Upper lobe of right lung (tissue), 1 donor: ENCODE results near the gene RDM1. TPM values are rescaled to one million over a fixed set of nuclear protein-coding genes. Genes with fewer than 3 reads are reported as not detected.

Source experiments
- ATAC-seq: fragments of 200-7000 bp; cut with Tn5 transposase; one replicate; pipeline ENCODE4 v1.9.1; 2020; ENCODE audit warnings: mild to moderate bottlenecking, moderate library complexity
- DNase-seq: peaks from one replicate; pipeline ENCODE4 v3.0.0-alpha.2; 2020
- H3K27ac ChIP-seq: fragments of 200-600 bp; one replicate; pipeline ENCODE4 v1.8.0; 2022
- H3K27me3 ChIP-seq: fragments of 200-600 bp; one replicate; pipeline ENCODE4 v1.8.0; 2022; ENCODE audit warnings: mild to moderate bottlenecking
- H3K36me3 ChIP-seq: fragments of 200-600 bp; one replicate; pipeline ENCODE4 v1.8.0; 2022
- H3K4me1 ChIP-seq: fragments of 200-600 bp; one replicate; pipeline ENCODE4 v1.8.0; 2022
- H3K4me3 ChIP-seq: fragments of 200-600 bp; one replicate; pipeline ENCODE4 v1.8.0; 2022; ENCODE audit warnings: mild to moderate bottlenecking
- H3K9me3 ChIP-seq: fragments of 200-600 bp; one replicate; pipeline ENCODE4 v1.8.0; 2022
- intact Hi-C: fragments of 100-400 bp; cut with DNase I; formaldehyde crosslinking; loops from one replicate; pipeline ENCODE4 v1.11.0; 2022
- total RNA-seq: library from RNA; stranded (reverse); fragmentation: NEBNext Ultra II Directional; extraction: Animal tissue kit (Norgen Biotek cat#: 25700); gene quantifications from one replicate; pipeline ENCODE4 v1.2.1, GENCODE V29; 2021
- TF ChIP-seq, protein P1 (sequence below): fragments of 200-600 bp; IDR thresholded peaks from one replicate; pipeline ENCODE4 v1.8.0; 2022; ENCODE audit warnings: antibody characterized with exemption
- donor health status: DM: no; HTN: yes; CAD: no; lungs with severe emphysema.

The RDM1 gene
- total RNA-seq, 1 donor from 2014 or later = not detected

DNA sequence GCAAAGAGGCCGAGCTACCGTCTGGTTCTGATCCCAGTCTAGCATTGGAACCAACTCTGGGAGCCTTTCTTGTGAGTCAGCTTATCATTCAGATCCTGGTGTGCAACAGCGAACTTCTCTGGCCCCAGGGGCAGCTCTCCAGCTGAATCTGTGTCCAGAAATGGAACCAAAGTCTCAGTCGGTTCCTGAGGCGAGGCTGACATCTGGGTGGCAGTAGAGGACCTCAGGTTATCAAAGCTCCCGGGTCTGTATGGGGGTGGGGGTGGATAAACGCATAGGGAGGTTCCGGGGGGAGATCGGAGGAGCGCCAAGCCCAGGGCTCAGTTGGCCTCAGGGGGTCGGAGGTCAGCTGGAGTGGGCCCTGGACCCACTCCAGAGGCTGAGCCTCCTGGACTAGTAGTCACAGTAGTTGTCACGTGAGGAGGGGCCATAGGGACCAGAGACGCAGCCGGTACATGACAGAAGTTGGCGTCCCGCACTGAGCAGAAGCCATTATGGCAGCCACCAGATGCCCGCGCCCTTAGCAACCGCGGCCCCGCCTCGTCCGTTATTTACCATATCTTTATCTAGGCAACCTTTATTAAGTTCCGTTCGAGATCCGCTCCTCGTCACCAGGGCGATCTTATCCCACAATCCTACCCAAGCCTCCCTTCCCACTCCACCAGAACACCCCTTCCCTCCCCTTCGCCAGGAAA lies 12.9 kb downstream of the RDM1 start:
- H3K27ac ChIP-seq = no peak overlapping the region
- DNase-seq = no peak
- intact Hi-C loops = no loop called here

DNA sequence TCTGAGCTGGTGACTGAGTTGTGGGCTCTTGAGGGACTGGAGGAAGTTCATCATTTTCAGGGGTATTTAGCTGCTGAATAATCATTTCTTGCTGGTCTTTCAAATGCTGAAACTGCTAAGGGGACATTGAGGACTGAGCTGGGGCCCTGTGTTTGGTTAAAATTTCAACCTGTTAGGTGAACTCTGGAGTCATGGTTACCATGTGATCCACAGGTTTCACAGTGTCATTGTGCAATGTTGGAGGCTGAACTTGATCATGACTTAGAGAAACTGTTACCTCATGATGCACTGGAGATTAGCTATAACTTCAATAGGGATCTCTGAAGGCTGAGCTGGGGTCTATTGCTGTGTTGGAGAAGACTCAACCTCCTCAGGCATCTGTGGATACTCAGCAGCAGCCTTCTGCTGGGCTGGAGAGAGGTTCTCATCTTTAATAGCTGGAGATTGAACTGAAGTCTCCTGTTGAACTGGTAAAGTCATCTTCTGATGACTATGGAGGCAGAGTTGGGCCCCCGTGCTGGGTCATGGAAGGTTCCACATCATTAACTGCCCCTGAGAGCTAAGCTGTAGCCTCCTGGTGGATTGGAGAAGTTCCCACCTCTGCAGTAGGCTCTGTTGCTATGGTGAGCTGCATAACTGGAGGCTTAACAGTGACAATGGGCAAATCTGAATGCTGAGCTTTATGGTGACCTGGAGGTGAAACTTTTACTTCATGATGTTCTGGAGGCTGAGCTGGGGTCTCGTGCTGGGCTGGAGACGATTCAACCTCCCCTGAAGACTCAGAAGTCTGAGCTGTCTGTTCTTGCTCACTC lies 15.2 kb downstream of the RDM1 start:
- Histone ChIP-seq H3K4me3 (no peak overlapping the region), H3K9me3 (no peaks in the 10 kb centered on the region), H3K4me1 (no peaks in the 10 kb centered on the region), H3K27me3 (no peaks in the 10 kb centered on the region), H3K36me3 (no peaks in the 10 kb centered on the region), H3K27ac (no peak overlapping the region)
- ATAC-seq = no peak
- intact Hi-C loops = no loop called here
- no peak for DNase-seq
- TF ChIP-seq, protein P1, sequence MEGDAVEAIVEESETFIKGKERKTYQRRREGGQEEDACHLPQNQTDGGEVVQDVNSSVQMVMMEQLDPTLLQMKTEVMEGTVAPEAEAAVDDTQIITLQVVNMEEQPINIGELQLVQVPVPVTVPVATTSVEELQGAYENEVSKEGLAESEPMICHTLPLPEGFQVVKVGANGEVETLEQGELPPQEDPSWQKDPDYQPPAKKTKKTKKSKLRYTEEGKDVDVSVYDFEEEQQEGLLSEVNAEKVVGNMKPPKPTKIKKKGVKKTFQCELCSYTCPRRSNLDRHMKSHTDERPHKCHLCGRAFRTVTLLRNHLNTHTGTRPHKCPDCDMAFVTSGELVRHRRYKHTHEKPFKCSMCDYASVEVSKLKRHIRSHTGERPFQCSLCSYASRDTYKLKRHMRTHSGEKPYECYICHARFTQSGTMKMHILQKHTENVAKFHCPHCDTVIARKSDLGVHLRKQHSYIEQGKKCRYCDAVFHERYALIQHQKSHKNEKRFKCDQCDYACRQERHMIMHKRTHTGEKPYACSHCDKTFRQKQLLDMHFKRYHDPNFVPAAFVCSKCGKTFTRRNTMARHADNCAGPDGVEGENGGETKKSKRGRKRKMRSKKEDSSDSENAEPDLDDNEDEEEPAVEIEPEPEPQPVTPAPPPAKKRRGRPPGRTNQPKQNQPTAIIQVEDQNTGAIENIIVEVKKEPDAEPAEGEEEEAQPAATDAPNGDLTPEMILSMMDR = no peak

More for the DNA sequence above, 12.9 kb downstream of the RDM1 start:
- Histone ChIP-seq H3K4me3 (no peak overlapping the region), H3K4me1 (no peaks in the 10 kb centered on the region), H3K9me3 (no peaks in the 10 kb centered on the region), H3K27me3 (no peaks in the 10 kb centered on the region), H3K36me3 (no peaks in the 10 kb centered on the region)
- ATAC-seq = no peak
- TF ChIP-seq, protein P1 = no peak

DNA sequence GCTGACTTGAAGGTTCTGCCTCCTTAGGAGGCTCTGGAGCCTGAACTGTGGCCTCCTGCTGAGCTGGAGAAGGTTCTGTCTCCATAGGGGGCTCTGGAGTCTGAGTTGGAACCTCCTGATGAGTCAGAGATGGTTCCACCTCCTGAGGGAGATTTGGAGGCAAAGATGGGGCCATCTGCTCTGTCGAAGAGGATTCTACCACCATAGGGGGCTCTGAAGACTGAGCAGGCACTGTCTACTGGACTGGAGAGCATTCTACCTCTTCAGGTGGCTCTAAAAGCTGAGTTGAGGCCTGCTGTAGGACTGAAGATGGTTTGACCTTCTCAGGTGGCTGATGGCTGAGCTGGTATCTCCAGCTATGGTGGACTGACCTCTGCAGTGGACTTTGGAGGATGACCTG lies 16.2 kb downstream of the RDM1 start:
- H3K4me1 ChIP-seq = no peaks in the 10 kb centered on the region
- TF ChIP-seq, protein P1 = no peak
- H3K36me3 ChIP-seq = no peaks in the 10 kb centered on the region
- H3K27ac ChIP-seq = no peak overlapping the region
- H3K27me3 ChIP-seq = no peaks in the 10 kb centered on the region
- H3K4me3 ChIP-seq = no peak overlapping the region
- intact Hi-C loops = no loop called here
- H3K9me3 ChIP-seq = no peaks in the 10 kb centered on the region
- DNase-seq (no peak), ATAC-seq (no peak)

DNA sequence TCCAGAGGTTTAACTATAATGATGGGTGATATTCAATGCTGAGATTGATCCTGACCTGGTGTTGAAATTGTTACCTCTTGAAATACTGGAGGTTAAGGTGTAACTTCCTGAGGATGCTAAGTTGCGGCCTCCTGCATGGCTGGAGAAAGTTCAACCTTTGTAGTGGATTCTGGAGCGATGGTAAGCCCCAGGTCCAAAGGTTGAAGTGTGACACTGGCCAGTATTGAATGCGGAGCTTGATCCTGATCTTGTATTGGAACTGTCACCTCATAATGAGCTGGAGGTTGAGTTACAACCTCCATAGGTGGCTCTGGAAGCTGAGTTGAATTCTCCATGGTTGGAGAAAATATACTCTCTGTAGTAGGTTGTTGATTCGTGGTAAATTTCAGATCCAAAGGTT lies 17.0 kb downstream of the RDM1 start:
- Histone ChIP-seq H3K27me3 (no peaks in the 10 kb centered on the region), H3K4me1 (no peaks in the 10 kb centered on the region), H3K4me3 (no peak overlapping the region), H3K27ac (no peak overlapping the region), H3K9me3 (no peaks in the 10 kb centered on the region), H3K36me3 (no peaks in the 10 kb centered on the region)
- DNase-seq = no peak
- intact Hi-C loops = no loop called here
- ATAC-seq = no peak
- TF ChIP-seq, protein P1 = no peak

DNA sequence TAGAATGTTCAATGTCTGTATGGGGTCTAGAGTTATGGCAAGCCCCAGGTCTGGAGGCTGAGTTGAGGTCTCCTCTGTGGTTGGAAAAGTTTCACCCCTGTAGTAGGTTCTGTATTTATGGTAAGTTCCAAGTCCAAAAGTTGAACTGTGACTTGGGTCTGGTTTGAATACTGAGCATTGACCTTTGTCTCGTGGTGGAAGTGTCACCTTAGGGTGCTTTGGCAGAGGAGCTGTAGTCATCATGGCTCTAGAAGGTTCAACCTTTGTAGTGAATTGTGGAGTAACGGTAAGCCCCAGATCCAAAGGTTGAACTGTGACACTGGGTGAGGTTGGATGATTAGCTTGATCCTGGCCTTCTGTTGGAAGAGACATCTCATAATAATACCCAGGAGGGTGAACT lies 17.6 kb downstream of the RDM1 start:
- ATAC-seq (no peak), DNase-seq (no peak)
- no peaks in the 10 kb centered on the region for H3K27me3 ChIP-seq
- TF ChIP-seq, protein P1 = no peak
- no peak overlapping the region for H3K4me3 ChIP-seq
- intact Hi-C loops = no loop called here
- H3K4me1 ChIP-seq = no peaks in the 10 kb centered on the region
- no peak overlapping the region for H3K27ac ChIP-seq
- no peaks in the 10 kb centered on the region for H3K9me3 ChIP-seq
- H3K36me3 ChIP-seq = no peaks in the 10 kb centered on the region
